H1 (cell line): ENCODE results near the gene MYL5.

Experiments used
- CHD1 ChIP-seq: IDR thresholded peaks from 2 replicates; pipeline ENCODE4 v1.6.1; 2012; ENCODE audit warnings: low read depth, low read length, improper control_type of control experiment
- CTCF ChIP-seq, 3 experiments: IDR thresholded peaks; 1 replicate in 2 of 3; 2 replicates in 1 of 3; pipeline versions ENCODE4 v1.5.1 to v1.6.1; 2011; ENCODE audit warnings: low read length in 3 of 3, mild to moderate bottlenecking in 3 of 3, inconsistent platforms in 2 of 3, low read depth in 1 of 3, moderate library complexity in 1 of 3; ENCODE audit not compliant: insufficient read depth in 1 of 3; ENCODE audit errors: control extremely low read depth in 1 of 3
- E2F6 ChIP-seq: IDR thresholded peaks from 2 replicates; pipeline ENCODE4 v1.6.1; 2012; ENCODE audit warnings: inconsistent platforms
- HDAC2 ChIP-seq, 2 experiments: fragments of 300-600 bp in 1 of 2; sonication (generic) in 1 of 2; IDR thresholded peaks; 2 replicates each; pipeline ENCODE4 v1.6.1; 2011 to 2012; ENCODE audit warnings: low read depth in 2 of 2, low read length in 2 of 2, mild to moderate bottlenecking in 2 of 2, moderate library complexity in 2 of 2, borderline replicate concordance in 1 of 2, inconsistent platforms in 1 of 2
- POLR2A ChIP-seq, 2 experiments: IDR thresholded peaks; 1 replicate in 1 of 2; 2 replicates in 1 of 2; pipeline ENCODE4 v1.6.1; 2011; ENCODE audit warnings: low read depth in 2 of 2, low read length in 2 of 2, mild to moderate bottlenecking in 2 of 2; ENCODE audit errors: control extremely low read depth in 1 of 2
- RXRA ChIP-seq: IDR thresholded peaks from 2 replicates; pipeline ENCODE4 v1.6.1; 2011; ENCODE audit warnings: low read depth, mild to moderate bottlenecking, low read length, moderate library complexity; ENCODE audit not compliant: insufficient read depth
- TAF1 ChIP-seq: IDR thresholded peaks from 2 replicates; pipeline ENCODE4 v1.6.1; 2011; ENCODE audit warnings: mild to moderate bottlenecking, low read depth, low read length
- TAF7 ChIP-seq: optimal IDR thresholded peaks from 2 replicates; pipeline ENCODE3; 2011; ENCODE audit warnings: low read depth, mild to moderate bottlenecking, inconsistent platforms, low read length, moderate library complexity, borderline replicate concordance

- no peak for TF ChIP-seq POLR2A (IDR thresholded peaks at IDR 0.05; ENCODE audit: control extremely low read depth in 1 of 2, low read depth in 2 of 2, low read length in 2 of 2)
- TF ChIP-seq TAF1 = no peak
- no peak for TF ChIP-seq CHD1
- no peak for TF ChIP-seq E2F6
- no peak for TF ChIP-seq CTCF (IDR thresholded peaks at IDR 0.05; ENCODE audit: control extremely low read depth in 1 of 3, insufficient read depth in 1 of 3, low read depth in 1 of 3, low read length in 3 of 3)
- no peak for TF ChIP-seq RXRA
- TF ChIP-seq TAF7 = no peak
- no peak for TF ChIP-seq HDAC2 (IDR thresholded peaks at IDR 0.05; ENCODE audit: borderline replicate concordance in 1 of 2, low read depth in 2 of 2, low read length in 2 of 2)
Measured at GRCh38 chr4:709348-709747, 35.0 kb downstream of the MYL5 start.
